C4-2B (cell line): ENCODE measurements around the gene TRIM72.

Experiments used
- ZFX ChIP-seq: fragments of 450-650 bp; IDR thresholded peaks from 2 replicates; pipeline ENCODE4 v1.6.1; 2017
- TF ChIP-seq, protein P1 (sequence below): fragments of 450-650 bp; conservative IDR thresholded peaks from 2 replicates; pipeline ENCODE4 v1.5.1; 2017; ENCODE audit warnings: mild to moderate bottlenecking

DNA sequence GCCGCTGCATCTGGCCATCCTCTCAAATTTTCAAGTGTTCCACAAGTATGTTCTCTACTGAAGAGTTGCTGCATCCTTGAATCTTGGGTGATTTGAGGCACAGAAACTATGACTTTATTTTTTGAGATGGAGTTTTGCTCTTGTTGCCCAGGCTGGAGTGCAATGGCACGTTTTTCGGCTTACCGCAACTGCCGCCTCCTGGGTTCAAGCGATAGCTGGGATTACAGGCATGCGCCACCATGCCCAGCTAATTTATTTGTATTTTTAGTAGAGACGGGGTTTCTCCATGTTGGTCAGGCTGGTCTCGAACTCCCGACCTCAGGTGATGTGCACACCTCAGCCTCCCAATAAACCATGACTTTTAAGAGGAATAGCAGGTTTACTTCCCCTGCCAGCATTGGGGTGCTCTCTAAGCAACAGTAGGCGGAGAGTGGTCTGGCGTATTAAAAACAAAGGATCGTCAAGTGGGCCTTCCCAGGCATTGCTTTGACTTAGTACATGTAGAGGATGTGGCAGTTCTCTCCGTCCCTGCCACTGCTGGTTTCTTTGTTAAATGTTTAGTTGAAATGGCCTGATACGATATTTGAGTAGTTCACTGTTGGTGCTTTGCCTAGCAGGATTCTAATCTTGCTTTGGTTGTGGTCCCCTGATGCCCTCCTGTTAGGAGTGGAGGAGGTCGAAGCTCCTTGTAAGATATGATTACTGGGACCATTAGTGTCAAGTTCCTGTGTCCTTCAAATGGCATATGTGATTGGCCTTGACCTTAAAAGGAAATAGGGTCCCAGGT, 20.9 kb upstream of the TRIM72 start:
- TF ChIP-seq, protein P1, sequence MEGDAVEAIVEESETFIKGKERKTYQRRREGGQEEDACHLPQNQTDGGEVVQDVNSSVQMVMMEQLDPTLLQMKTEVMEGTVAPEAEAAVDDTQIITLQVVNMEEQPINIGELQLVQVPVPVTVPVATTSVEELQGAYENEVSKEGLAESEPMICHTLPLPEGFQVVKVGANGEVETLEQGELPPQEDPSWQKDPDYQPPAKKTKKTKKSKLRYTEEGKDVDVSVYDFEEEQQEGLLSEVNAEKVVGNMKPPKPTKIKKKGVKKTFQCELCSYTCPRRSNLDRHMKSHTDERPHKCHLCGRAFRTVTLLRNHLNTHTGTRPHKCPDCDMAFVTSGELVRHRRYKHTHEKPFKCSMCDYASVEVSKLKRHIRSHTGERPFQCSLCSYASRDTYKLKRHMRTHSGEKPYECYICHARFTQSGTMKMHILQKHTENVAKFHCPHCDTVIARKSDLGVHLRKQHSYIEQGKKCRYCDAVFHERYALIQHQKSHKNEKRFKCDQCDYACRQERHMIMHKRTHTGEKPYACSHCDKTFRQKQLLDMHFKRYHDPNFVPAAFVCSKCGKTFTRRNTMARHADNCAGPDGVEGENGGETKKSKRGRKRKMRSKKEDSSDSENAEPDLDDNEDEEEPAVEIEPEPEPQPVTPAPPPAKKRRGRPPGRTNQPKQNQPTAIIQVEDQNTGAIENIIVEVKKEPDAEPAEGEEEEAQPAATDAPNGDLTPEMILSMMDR = no peak
- no peak for TF ChIP-seq ZFX
